GM19023 (cell line): Measurements from ENCODE around the gene KRT73.

ENCODE experiments used
- ATAC-seq: cut with Tn5 transposase; IDR thresholded peaks from one replicate; pipeline ENCODE4 v1.9.1; 2021; ENCODE audit warnings: mild to moderate bottlenecking, moderate library complexity; ENCODE audit not compliant: unreplicated experiment

KRT73 gene

GRCh38 chr12:52618216-52618615, at the start of gene KRT73:
TSS of gene KRT73 (minus strand) at chr12:52618559. CDS start at chr12:52618524, 35 bp downstream.
- no peak for ATAC-seq

GRCh38 chr12:52667931-52668330, 49.6 kb upstream of the KRT73 start:
- ATAC-seq = no peak

- no peak for ATAC-seq
These were observed 49.1 kb upstream of the KRT73 start for GRCh38 chr12:52667509-52667908.

- no peak for ATAC-seq
These were observed 48.1 kb upstream of the KRT73 start for GRCh38 chr12:52666471-52666870.

GRCh38 chr12:52663420-52663819, 45.1 kb upstream of the KRT73 start:
- no peak for ATAC-seq

- ATAC-seq = no peak
These were observed 44.5 kb upstream of the KRT73 start for GRCh38 chr12:52662918-52663229.

GRCh38 chr12:52662093-52662917, 43.9 kb upstream of the KRT73 start:
- ATAC-seq = no peak

GRCh38 chr12:52661668-52662067, 43.3 kb upstream of the KRT73 start:
- no peak for ATAC-seq

- no peak for ATAC-seq
These were observed 42.7 kb upstream of the KRT73 start for GRCh38 chr12:52660934-52661499.

GRCh38 chr12:52659951-52660350, 41.6 kb upstream of the KRT73 start:
- ATAC-seq = no peak

GRCh38 chr12:52659395-52659794, 41.0 kb upstream of the KRT73 start:
- ATAC-seq = no peak

- ATAC-seq = no peak
These were observed 39.8 kb upstream of the KRT73 start for GRCh38 chr12:52658196-52658595.

GRCh38 chr12:52657250-52657902, 39.0 kb upstream of the KRT73 start:
- no peak for ATAC-seq

- no peak for ATAC-seq
These were observed 38.3 kb upstream of the KRT73 start for GRCh38 chr12:52656616-52657015.

GRCh38 chr12:52655720-52656124, 37.4 kb upstream of the KRT73 start:
- ATAC-seq = no peak

- ATAC-seq = no peak
These were observed 36.9 kb upstream of the KRT73 start for GRCh38 chr12:52655251-52655650.

GRCh38 chr12:52651726-52652261, 33.4 kb upstream of the KRT73 start, which contains the start of gene KRT2:
TSS of gene KRT2 (minus strand) at chr12:52652211. CDS start at chr12:52652142, 69 bp downstream.
- ATAC-seq = no peak

GRCh38 chr12:52650520-52651081, 32.2 kb upstream of the KRT73 start:
- ATAC-seq = no peak

- no peak for ATAC-seq
These were observed 30.7 kb upstream of the KRT73 start for GRCh38 chr12:52649066-52649465.

GRCh38 chr12:52648012-52648550, 29.7 kb upstream of the KRT73 start:
- ATAC-seq = no peak

- ATAC-seq = no peak
These were observed 29.2 kb upstream of the KRT73 start for GRCh38 chr12:52647601-52648000.
